ENCODE measurements around the gene SLIT1. TPM values are rescaled to one million over a fixed set of nuclear protein-coding genes. Genes with fewer than 3 reads are reported as not detected.
A peak's percentile ranks its signal among the peaks of the same experiment; 100 is the strongest.

SLIT1 gene
- total and polyA plus RNA-seq, 2 donors (not counting 1 experiment from before 2014, with no cell fraction given): 0.15 to 0.49 TPM

GRCh38 chr10:97183314-97183713 is 2.4 kb downstream of the SLIT1 start:
- H3K27me3 Mint-ChIP-seq: peaks cover 63% of the 10 kb centered on the region
- POLR2A ChIA-PET: no interaction called here
- CTCF ChIA-PET: interaction anchor here (0.6 to 1.2 kb wide), 2 partner anchors 28 to 402 kb away, joined by 3 to 4 read pairs; no protein-coding TSS in a partner anchor
- peaks cover 15% of the 10 kb centered on the region for H3K4me1 Mint-ChIP-seq
- Histone ChIP-seq H3K36me3 (replicated peaks in 1 of 2; ENCODE audit: control extremely low read depth in 1 of 2, control insufficient read depth in 1 of 2, extremely low read depth in 1 of 2, insufficient read depth in 2 of 2, low read length in 1 of 2) (no peaks in the 10 kb centered on the region), H3K4me1 (ENCODE audit: control insufficient read depth in 2 of 2, insufficient read depth in 2 of 2, low read length in 2 of 2) (peaks cover 13 to 16% of the 10 kb centered on the region in 2 donors), H3K27ac (ENCODE audit: low read length in 2 of 2) (no peak overlapping the region), H3K4me3 (ENCODE audit: control extremely low read depth in 1 of 5, extremely low read depth in 1 of 5, insufficient read depth in 1 of 5, low read depth in 2 of 5, low read length in 4 of 5) (no peak overlapping the region), H3K79me2 (ENCODE audit: control insufficient read depth, insufficient read depth, low read length) (no peaks in the 10 kb centered on the region), H2AFZ (ENCODE audit: insufficient read depth, low read depth, low read length, poor library complexity, severe bottlenecking) (no peak overlapping the region), H4K20me1 (ENCODE audit: control insufficient read depth, insufficient read depth, low read length, poor library complexity, severe bottlenecking) (no peaks in the 10 kb centered on the region), H3K9ac (ENCODE audit: low read length) (no peak overlapping the region), H3K9me3 (ENCODE audit: control extremely low read depth in 1 of 3, control insufficient read depth in 2 of 3, insufficient read depth in 1 of 3, low read length in 2 of 3) (peaks cover 0 to 2% (median 0%) of the 10 kb centered on the region in 3 donors), H3K4me2 (replicated peaks; ENCODE audit: low read depth, low read length, poor library complexity, severe bottlenecking) (no peak overlapping the region), H3K27me3 (replicated peaks in 1 of 4; ENCODE audit: control extremely low read depth in 1 of 4, control insufficient read depth in 3 of 4, insufficient read depth in 4 of 4, low read length in 3 of 4) (peaks cover 0 to 73% (median 19%) of the 10 kb centered on the region in 4 experiments)
- H3K4me3 Mint-ChIP-seq: peak overlapping the region; percentile 32
- no peak for DNase-seq
- WGBS (ENCODE audit: insufficient coverage): 96% methylated on average over 3 of the region's 3 CpGs
- no peak overlapping the region for H3K27ac Mint-ChIP-seq
- no peak for TF ChIP-seq EZH2 (IDR thresholded peaks at IDR 0.05; ENCODE audit: borderline replicate concordance, insufficient read depth, low read depth, low read length, poor library complexity, severe bottlenecking)
- TF ChIP-seq CTCF (IDR thresholded peaks at IDR 0.05): no peak
- intact Hi-C loops (cut with micrococcal nuclease): no loop called here
- no peaks in the 10 kb centered on the region for H3K9me3 Mint-ChIP-seq (ENCODE audit: insufficient read depth)
- ATAC-seq (ENCODE audit: low read depth): no peak

GRCh38 chr10:97182288-97182990 is 3.3 kb downstream of the SLIT1 start:
- Mint-ChIP-seq H3K4me1 (peaks cover 15% of the 10 kb centered on the region), H3K9me3 (ENCODE audit: insufficient read depth) (no peaks in the 10 kb centered on the region), H3K4me3 (no peak overlapping the region), H3K27me3 (peaks cover 60% of the 10 kb centered on the region), H3K27ac (no peak overlapping the region)
- Histone ChIP-seq H3K27ac (ENCODE audit: low read length in 2 of 2) (no peak overlapping the region), H3K36me3 (replicated peaks in 1 of 2; ENCODE audit: control extremely low read depth in 1 of 2, control insufficient read depth in 1 of 2, extremely low read depth in 1 of 2, insufficient read depth in 2 of 2, low read length in 1 of 2) (no peaks in the 10 kb centered on the region), H4K20me1 (ENCODE audit: control insufficient read depth, insufficient read depth, low read length, poor library complexity, severe bottlenecking) (no peaks in the 10 kb centered on the region), H3K4me3 (ENCODE audit: control extremely low read depth in 1 of 5, extremely low read depth in 1 of 5, insufficient read depth in 1 of 5, low read depth in 2 of 5, low read length in 4 of 5) (no peak overlapping the region), H2AFZ (ENCODE audit: insufficient read depth, low read depth, low read length, poor library complexity, severe bottlenecking) (no peak overlapping the region), H3K79me2 (ENCODE audit: control insufficient read depth, insufficient read depth, low read length) (no peaks in the 10 kb centered on the region), H3K4me1 (ENCODE audit: control insufficient read depth in 2 of 2, insufficient read depth in 2 of 2, low read length in 2 of 2) (peaks cover 13% of the 10 kb centered on the region in 2 donors), H3K27me3 (replicated peaks in 1 of 4; ENCODE audit: control extremely low read depth in 1 of 4, control insufficient read depth in 3 of 4, insufficient read depth in 4 of 4, low read length in 3 of 4) (peaks cover 0 to 69% (median 19%) of the 10 kb centered on the region in 4 experiments), H3K9me3 (ENCODE audit: control extremely low read depth in 1 of 3, control insufficient read depth in 2 of 3, insufficient read depth in 1 of 3, low read length in 2 of 3) (peaks cover 0 to 2% (median 0%) of the 10 kb centered on the region in 3 donors), H3K4me2 (replicated peaks; ENCODE audit: low read depth, low read length, poor library complexity, severe bottlenecking) (no peak overlapping the region), H3K9ac (ENCODE audit: low read length) (no peak overlapping the region)
- ChIA-PET CTCF (interaction anchor here (0.6 to 2.9 kb wide), 5 partner anchors 8 to 401 kb away, joined by 3 to 11 read pairs (median 3); no protein-coding TSS in a partner anchor), POLR2A (no interaction called here)
- no peak for TF ChIP-seq CTCF (IDR thresholded peaks at IDR 0.05)
- no peak for TF ChIP-seq EZH2 (IDR thresholded peaks at IDR 0.05; ENCODE audit: borderline replicate concordance, insufficient read depth, low read depth, low read length, poor library complexity, severe bottlenecking)
- no peak for ATAC-seq (ENCODE audit: low read depth)
- intact Hi-C loops (cut with micrococcal nuclease): no loop called here
- no peak for DNase-seq
- WGBS (ENCODE audit: insufficient coverage): 94% methylated on average over 7 of the region's 10 CpGs
